ENCODE data around the gene RANBP17.

DNA sequence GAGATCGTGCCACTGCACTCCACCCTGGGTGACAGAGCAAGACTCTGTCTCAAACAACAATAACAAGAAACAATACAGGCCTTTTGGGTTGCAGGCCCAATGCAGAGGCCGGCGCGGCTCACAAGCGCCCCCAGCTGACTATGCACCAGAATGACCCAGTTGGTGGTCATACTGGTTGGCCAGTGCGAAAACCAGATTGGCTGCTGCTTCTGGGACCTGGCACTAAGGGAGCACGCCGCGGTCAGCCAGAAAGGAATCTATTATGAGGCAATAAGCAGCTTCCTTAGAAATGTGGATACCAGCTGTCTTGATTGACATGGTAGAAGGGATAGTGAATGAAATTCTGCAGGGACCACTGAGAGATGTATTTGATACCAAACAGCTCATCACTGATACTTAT is 35.0 kb downstream of the RANBP17 start:
- TF ChIP-seq, protein P1, sequence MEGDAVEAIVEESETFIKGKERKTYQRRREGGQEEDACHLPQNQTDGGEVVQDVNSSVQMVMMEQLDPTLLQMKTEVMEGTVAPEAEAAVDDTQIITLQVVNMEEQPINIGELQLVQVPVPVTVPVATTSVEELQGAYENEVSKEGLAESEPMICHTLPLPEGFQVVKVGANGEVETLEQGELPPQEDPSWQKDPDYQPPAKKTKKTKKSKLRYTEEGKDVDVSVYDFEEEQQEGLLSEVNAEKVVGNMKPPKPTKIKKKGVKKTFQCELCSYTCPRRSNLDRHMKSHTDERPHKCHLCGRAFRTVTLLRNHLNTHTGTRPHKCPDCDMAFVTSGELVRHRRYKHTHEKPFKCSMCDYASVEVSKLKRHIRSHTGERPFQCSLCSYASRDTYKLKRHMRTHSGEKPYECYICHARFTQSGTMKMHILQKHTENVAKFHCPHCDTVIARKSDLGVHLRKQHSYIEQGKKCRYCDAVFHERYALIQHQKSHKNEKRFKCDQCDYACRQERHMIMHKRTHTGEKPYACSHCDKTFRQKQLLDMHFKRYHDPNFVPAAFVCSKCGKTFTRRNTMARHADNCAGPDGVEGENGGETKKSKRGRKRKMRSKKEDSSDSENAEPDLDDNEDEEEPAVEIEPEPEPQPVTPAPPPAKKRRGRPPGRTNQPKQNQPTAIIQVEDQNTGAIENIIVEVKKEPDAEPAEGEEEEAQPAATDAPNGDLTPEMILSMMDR (conservative IDR thresholded peaks at IDR 0.05): no peak; the same call in 1 of the 2 replicates
- no peak for TF ChIP-seq EZH2 (IDR thresholded peaks at IDR 0.05; ENCODE audit: low read depth)

Measured in PC-9 (cell line).